Endometrium (tissue), 2 donors: ENCODE results near the gene NLRP4.
"Not testable (repeated sequence)": the region's sequence is repeated elsewhere in the genome, so short reads cannot be mapped to it uniquely, and the experiment has no call there.

Experiments
- FAIRE-seq: peaks from 2 replicates; lab custom pipeline; 2012; peaks lifted over from hg19 to GRCh38; lab: Jason Lieb, UNC
- donor health status: control.
- donor health status: control.

NLRP4 gene

DNA sequence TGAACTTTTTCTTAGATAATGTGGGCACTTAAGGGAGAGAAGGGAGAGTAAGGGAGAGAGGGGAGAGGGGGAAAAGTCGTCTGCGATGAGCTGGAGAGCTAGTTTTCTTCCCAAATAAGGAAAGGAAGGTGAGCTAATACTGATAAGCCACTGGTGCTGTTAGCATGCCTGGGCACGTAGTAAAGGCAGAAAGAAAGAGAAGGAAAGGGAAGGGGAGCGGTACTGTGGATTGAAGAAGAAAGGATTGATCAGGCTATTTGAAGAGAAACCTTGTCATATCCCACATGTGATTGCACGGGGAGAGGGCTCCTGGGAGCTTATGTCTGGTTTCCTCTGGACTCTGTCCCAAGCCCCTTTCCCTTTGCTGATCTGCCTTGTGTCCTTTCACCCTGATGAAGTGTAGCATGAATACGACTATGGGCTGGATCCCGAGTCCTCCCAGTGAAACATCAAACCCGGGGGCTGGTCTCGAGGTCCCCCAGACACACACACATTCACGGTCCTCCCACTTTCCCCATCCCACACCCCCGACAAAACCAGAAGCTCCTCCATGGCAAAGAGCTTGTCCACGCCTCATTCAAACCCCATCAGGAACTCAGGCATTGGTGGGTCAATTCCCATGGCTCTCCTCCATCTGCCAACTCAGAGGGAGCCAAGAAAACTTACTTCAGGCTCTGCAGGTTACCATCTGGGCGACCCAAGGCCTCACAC lies 65.2 kb downstream of the NLRP4 start:
- FAIRE-seq, result no peak

DNA sequence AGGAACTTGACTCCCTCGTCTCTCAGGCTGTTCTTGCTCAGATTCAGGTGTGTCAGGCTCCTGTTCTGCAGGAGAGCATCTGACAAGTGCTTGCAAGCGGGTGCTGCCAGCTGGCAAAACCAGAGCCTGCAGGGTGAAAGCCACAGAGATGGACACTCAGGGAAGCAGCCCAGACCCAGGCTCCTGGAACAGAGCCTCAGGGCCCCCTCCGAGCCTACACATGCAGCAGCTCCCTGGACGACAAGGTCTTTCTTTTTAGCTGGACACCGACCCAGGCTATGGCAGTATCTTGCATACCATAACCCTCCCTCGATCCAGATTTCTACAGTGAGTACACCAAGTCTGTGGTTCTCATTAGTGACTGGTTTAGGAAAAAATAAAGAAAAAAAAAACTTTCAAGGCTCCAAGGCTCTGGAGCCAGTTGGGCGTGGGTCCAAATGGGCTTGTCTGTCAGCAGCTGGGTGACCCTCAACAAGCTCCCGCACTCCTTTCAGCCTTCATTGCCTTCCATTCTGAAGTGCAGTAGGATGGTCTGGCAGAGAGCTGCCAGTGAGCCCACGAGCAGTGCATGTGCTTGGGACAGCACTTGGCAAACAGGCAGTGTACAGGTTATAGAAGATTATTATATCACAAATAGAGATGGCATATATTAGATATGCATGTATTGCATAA lies 65.9 kb downstream of the NLRP4 start:
- no peak for FAIRE-seq

DNA sequence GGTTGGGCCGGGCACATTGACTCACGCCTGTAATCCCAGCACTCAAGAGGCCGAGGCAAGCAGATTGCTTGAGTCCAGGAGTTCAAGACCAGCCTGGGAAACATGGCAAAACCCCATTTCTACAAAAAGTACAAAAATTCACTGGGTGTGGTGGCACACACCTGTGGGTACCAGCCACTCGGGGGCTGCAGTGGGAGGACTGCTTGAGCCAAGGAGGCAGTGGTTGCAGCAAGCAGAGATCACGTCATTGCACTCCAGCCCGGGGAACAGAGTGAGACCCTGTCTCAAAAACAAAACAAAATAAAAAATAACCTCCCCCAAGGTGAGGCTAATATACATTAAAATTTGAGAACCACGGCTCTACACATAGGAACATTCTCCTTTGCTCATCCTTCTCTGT lies 70.9 kb downstream of the NLRP4 start:
- no peak for FAIRE-seq

DNA sequence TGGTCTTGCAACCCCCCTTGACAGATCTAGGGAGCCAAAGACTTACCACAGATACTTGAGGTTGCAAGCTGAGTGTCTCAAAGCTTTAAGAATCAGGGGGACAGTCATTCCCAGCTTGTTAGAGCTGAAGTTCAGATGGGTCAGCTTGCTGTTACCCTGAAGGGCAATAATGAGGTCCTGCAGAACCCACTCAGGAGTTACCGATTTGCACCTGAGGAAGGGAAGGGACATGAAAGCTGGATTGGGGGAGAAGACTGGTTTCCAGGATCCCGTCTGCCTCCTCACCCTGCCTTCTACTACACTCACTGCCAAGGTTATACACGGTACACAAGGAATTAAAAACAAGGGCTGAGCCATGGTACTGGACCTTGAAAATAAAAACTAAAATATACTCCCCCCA lies 71.4 kb downstream of the NLRP4 start:
- FAIRE-seq, result no peak

GRCh38 chr19:55909801-55910200 lies 73.5 kb downstream of the NLRP4 start:
- FAIRE-seq, result no peak

DNA sequence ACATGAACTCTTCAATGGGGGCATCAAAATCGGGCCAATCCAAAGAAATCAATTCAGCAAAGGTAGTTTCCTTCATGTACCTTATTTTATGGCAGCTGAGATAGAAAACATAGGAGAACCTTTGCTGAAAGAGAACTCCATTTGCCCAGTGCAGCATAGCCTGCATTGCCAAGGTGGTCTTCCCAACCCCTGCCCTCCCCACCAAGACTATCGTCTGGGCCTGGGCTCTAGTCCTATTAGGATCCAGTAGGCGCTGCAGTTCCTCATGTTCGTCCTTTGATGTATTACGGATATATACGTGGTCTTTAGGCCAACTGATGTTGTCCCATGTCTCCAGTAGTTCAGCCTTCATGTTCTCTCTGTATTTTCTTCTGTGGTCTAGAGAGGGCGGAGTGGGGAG lies 76.6 kb downstream of the NLRP4 start:
- FAIRE-seq, result no peak

GRCh38 chr19:55913643-55914268 lies 77.4 kb downstream of the NLRP4 start:
- FAIRE-seq, result no peak

DNA sequence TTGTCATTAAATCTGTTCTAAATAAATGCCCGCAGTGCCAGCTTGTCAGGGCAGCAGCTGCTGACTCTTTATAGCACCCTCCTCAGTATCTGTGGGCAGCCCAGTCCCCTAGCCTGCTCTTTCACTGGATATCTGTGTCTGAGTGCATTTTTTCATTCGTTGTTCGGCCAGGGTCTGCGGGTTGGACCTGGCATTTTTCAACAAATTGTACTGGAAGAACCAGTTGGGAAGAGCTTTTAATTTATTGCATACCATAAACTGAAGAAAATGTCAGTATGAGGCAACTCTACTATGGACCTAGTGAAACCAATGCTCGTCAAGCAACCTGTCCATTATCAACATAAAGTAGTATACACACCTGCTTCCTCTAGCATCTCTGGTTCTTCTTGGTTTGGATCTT lies 87.2 kb downstream of the NLRP4 start:
- no peak for FAIRE-seq

DNA sequence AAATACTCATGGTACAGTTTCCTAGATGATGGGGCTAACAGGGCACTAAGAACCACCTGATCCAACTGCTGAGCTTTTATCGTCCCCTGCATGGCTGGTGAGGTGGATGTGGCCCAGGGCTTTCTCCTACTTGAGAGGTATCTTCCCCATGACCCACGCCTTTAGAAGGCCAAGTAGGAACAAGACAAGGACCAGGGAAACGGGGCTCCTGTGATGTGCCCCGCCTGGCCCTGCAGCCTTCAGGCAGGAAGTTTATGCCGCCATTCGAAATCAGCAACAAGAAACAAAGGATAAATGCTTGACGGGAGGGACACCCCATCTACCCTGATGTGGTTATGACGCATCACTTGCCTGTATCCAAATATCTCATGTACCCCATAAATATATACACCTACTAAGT lies 91.7 kb downstream of the NLRP4 start:
- no peak for FAIRE-seq

GRCh38 chr19:55929258-55929657 lies 92.9 kb downstream of the NLRP4 start:
- FAIRE-seq, result not testable (repeated sequence)

DNA sequence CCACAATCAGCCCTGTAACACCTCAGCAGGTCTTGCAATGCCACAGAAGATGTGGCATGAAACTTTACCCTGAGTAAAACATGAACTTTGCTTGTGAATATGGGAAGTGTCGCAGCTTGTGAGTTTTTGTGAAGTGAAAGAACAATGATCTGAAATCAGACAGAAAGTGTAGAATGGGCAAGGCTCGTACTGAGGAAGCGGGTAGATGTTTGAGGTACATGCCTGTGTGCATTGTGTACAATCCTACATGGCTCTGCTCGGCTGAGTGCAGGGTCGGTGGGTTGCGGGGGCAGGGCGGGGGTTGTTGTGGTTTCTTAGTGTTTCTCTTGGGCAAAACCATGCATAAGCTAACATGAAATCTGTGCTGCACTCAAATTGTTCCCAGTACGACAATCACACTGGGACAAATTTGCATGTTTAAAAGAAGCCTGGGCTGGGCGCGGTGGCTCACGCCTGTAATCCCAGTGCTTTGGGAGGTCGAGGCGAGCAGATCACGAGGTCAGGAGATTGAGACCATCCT lies 94.7 kb downstream of the NLRP4 start:
- FAIRE-seq, result no peak
